HG02610 (cell line): ENCODE results near the gene SPCS3.
"Not testable (repeated sequence)": the region's sequence is repeated elsewhere in the genome, so short reads cannot be mapped to it uniquely, and the experiment has no call there.

Experiments used
- ATAC-seq: cut with Tn5 transposase; IDR thresholded peaks from one replicate; pipeline ENCODE4 v1.9.1; 2021; ENCODE audit warnings: mild to moderate bottlenecking, moderate library complexity; ENCODE audit not compliant: unreplicated experiment

The SPCS3 gene

DNA sequence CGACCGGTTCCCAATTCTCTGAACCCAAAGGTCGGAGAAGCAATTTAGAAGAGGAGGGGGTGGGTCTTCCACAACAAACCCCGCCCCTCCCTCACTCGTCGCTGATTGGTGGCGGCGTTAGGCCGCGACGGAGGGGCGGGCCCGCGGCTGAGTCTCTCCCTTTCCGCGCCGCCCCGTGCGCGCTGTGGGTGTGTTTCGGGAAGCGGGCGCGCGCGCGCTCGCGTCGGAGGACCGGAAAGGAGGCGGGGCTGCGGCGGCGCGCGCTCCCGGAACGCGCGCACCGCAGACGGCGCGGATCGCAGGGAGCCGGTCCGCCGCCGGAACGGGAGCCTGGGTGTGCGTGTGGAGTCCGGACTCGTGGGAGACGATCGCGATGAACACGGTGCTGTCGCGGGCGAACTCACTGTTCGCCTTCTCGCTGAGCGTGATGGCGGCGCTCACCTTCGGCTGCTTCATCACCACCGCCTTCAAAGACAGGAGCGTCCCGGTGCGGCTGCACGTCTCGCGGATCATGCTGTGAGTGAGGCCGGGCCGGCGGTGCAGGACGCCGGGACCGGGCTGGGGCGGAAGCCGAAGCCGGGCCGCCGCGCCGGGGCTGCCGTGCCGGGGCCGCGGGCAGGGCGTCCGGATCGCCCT, at the start of gene SPCS3:
TSS of gene SPCS3 (plus strand) at position 263 of the 636 bp plus-strand sequence. CDS start at position 374, 111 bp downstream.
- peak; percentile 94 for ATAC-seq

- ATAC-seq = no peak
These were observed 49.1 kb upstream of the SPCS3 start for GRCh38 chr4:176270669-176271068.

- no peak for ATAC-seq
These were observed 48.0 kb upstream of the SPCS3 start for GRCh38 chr4:176271749-176272148.

DNA sequence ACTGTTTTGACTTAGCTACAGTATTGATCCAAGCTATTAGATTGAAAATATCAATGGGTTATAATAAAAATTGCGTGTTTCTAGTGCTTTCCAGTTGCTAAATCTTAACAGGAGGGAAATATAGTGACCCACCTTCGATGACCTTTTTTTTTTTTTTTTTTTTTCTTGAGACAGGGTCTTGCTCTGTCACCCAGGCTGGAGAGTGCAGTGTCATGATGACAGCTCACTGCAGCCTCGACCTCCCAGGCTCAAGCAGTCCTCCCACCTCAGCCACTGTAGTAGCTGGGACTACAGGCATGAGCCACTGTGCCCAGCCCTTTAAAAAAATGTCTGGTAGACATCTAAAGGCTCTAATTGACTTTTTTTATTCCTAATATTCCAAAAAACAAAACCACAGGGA, 47.0 kb upstream of the SPCS3 start:
- ATAC-seq = no peak

DNA sequence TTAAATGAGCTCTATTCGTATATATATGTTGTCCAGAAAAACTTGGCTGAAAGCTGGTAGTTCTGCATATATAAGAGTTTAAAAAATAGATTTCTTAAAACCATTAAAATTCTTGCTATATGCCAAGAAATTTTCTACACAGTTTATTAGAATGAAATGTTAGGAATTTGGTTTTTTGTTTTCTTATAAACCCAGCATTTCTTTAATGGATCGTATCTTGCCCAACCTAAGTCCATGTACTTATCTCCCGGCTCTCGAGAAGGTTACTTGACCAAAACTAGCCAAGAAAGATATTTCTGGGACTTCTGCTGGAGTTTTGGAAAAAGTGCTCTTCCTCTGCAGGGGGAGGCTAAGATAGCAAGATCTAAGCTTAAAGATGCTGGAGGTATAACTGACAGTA, 46.0 kb upstream of the SPCS3 start:
- ATAC-seq = no peak

DNA sequence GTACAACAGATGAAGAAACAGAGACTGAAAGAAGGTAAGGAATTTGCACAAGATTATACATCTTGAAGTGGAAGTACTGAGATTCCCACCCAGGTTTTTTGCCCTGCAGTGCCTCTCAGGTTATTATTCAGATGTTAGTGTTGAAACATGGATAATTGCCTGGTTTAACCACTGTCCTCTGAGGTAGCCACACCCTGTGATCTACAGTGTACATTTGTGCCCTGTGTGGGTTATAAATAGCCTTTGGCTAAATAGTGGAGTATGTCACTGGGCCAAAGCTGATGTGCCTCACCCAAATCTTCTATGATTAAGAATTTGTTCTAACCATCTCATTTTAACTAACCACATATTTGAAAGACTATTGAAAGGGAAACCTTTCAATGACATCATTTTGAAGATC, 45.3 kb upstream of the SPCS3 start:
- ATAC-seq = no peak

- no peak for ATAC-seq
These were observed 43.1 kb upstream of the SPCS3 start for GRCh38 chr4:176276710-176277109.

GRCh38 chr4:176277162-176277904, 42.4 kb upstream of the SPCS3 start:
- ATAC-seq = peak; percentile 91

GRCh38 chr4:176279560-176279959, 40.2 kb upstream of the SPCS3 start:
- not testable (repeated sequence) for ATAC-seq

DNA sequence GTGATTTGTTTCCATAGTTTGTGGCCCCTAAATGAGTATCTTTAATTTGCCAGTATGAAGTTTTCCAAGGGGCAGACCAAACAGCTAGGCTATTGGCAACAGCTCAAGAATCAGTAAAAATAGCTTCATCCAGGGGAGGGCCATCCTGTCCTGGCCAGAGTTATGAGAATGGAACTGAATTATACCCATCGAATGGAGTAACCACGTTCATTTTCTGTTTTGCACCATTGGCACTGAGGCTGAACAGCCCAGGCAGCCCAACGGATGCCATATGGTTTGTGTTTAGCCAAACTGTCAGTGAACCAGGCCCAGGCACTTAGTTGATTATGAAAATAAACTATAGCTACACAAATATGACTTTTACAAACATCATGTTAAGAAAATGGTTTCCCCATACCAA, 33.0 kb upstream of the SPCS3 start:
- no peak for ATAC-seq

DNA sequence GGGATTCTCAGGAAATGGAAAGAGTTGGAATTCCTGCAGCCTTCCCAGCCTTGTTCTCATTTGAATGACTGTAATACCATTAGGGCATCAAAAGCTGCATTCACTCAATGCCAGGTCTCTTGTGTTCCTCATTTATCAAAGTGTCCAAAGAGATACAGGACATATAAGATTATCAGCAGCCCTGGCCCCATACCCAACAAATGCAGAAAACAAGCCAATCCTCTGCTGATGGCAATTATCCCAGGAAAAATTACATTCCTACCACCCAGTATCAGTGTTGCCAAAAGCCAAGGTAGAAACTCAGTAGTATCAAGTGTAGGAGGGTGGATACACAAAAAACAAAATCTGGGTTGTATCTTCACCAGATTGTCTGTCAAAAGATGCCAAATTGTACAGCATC, 32.2 kb upstream of the SPCS3 start:
- ATAC-seq = no peak

GRCh38 chr4:176288020-176288419, 31.7 kb upstream of the SPCS3 start:
- ATAC-seq = no peak

GRCh38 chr4:176289561-176289960, 30.2 kb upstream of the SPCS3 start:
- ATAC-seq = no peak

DNA sequence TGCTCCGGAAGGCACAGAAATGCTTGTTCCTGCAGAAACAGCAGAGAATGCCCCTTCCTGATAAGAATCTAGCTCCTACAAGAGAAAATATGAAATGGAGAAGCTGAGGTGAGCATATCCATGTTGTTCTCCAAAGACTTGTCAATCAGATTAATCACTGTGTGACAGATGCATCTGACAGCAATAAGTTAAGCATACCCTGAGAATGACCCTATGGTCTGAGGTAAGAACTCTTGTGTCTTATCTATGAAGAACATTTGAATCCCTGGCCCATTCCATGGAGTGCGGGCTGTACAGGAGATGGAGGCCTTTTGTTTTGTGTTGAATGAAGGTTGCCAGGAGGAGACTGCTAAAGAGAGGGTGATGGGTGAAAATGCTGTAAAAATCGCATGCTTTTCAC, 29.2 kb upstream of the SPCS3 start:
- no peak for ATAC-seq

- ATAC-seq = no peak
These were observed 28.0 kb upstream of the SPCS3 start for GRCh38 chr4:176291748-176292147.

- no peak for ATAC-seq
These were observed 26.8 kb upstream of the SPCS3 start for GRCh38 chr4:176292920-176293319.

DNA sequence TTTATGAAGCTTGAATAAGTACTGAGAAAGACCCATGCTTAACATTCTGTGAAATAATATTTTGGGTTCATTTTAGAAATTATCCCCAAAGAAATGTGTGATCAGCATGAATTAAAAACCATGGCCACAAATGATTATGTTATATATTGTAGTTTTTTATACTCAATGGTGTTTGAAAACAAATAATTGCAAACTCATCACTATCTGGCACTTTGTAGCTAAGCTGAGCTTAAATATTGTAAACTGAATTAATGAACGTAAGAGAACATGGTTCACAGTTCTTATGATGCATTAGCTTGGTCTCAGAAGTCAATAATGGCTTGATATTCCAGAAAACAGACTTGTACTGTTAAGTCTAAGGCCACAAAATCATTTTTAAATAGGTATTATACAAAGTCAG, 26.1 kb upstream of the SPCS3 start:
- ATAC-seq = no peak

GRCh38 chr4:176295907-176296306, 23.9 kb upstream of the SPCS3 start:
- not testable (repeated sequence) for ATAC-seq

DNA sequence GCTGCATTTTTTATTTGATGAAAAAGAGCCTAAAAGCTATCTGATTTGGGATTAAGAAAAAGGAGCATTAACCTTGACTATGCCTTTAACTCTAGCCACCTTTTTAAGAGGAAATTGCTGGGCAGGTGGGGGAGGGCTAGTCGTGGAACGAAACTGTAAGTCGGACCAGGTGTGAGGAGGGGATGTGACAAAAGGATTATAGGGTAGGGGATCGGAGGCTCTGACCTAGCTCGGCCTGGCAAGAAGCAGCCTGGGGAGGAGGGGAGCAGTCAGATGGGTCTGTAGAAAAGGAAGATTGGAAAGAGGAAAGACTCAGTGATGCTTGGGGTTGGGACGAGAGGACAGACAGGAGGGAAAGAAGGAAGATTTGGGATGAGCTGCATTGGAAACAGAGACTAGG, 21.1 kb upstream of the SPCS3 start:
- no peak for ATAC-seq

DNA sequence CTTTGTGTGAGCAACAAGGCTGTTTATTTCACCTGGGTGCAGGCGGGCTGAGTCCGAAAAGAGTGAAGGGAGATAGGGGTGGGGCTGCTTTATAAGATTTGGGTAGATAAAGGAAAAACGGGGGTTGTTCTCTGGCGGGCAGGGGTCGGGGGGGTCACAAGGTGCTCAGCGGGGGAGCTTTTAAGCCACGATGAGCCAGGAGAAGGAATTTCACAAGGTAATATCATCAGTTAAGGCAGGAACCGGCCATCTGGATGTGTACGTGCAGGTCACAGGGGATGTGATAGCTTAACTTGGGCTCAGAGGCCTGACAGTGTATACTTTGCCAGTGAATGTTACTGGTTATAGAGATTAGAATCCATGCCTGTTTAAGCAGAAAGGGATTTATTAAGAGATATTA, 19.7 kb upstream of the SPCS3 start:
- ATAC-seq = no peak

GRCh38 chr4:176300565-176300964, 19.2 kb upstream of the SPCS3 start:
- no peak for ATAC-seq
